GM12891 (cell line): ENCODE results near the gene WDFY3.

Source experiments
- POLR2A ChIP-seq: IDR thresholded peaks from 2 replicates; pipeline ENCODE4 v1.6.1; 2011; ENCODE audit warnings: low read depth, low read length, control low read depth
- POLR2AphosphoS5 ChIP-seq: IDR thresholded peaks from 2 replicates; pipeline ENCODE4 v1.6.1; 2011; ENCODE audit warnings: low read depth, low read length, control low read depth
- POU2F2 ChIP-seq: IDR thresholded peaks from 2 replicates; pipeline ENCODE4 v1.6.1; 2011; ENCODE audit warnings: low read depth, mild to moderate bottlenecking, control low read depth, low read length, moderate library complexity
- SPI1 ChIP-seq: IDR thresholded peaks from 2 replicates; pipeline ENCODE4 v1.6.1; 2011; ENCODE audit warnings: low read depth, low read length, control low read depth
- TAF1 ChIP-seq: IDR thresholded peaks from 2 replicates; pipeline ENCODE4 v1.6.1; 2011; ENCODE audit warnings: low read depth, low read length, control low read depth

- no peak for TF ChIP-seq POLR2A
- no peak for TF ChIP-seq POLR2AphosphoS5
- no peak for TF ChIP-seq POU2F2
- no peak for TF ChIP-seq SPI1
- no peak for TF ChIP-seq TAF1
Measured at GRCh38 chr4:85000343-85000742, 33.9 kb upstream of the WDFY3 start.
